ENCODE measurements around the gene WDR70.
"Not testable (repeated sequence)": the region's sequence is repeated elsewhere in the genome, so short reads cannot be mapped to it uniquely, and the experiment has no call there.

- TF ChIP-seq PAX8 (IDR thresholded peaks at IDR 0.05); CBFB (IDR thresholded peaks at IDR 0.05; ENCODE audit: low read depth); POLR2A (IDR thresholded peaks at IDR 0.05; ENCODE audit: low read depth, low read length); CTCF (IDR thresholded peaks at IDR 0.05 in 2 of 3, conservative IDR thresholded peaks at IDR 0.05 in 1 of 3; ENCODE audit: control insufficient read depth in 2 of 3, extremely low read depth in 1 of 3, insufficient read depth in 1 of 3, low read depth in 3 of 3, low read length in 3 of 3); CREM (IDR thresholded peaks at IDR 0.05; ENCODE audit: low read depth); IRF4 (IDR thresholded peaks at IDR 0.05; ENCODE audit: low read depth, low read length); NR2C2 (IDR thresholded peaks at IDR 0.05; ENCODE audit: borderline replicate concordance, control insufficient read depth, insufficient read length, low read depth); POLR2AphosphoS5 (IDR thresholded peaks at IDR 0.05; ENCODE audit: low read length); SIN3A (IDR thresholded peaks at IDR 0.05; ENCODE audit: low read depth, low read length); MYC (IDR thresholded peaks at IDR 0.05; ENCODE audit: insufficient read depth, insufficient read length, insufficient replicate concordance, low read length, severe bottlenecking); USF1 (IDR thresholded peaks at IDR 0.05; ENCODE audit: borderline replicate concordance, extremely low read length, insufficient read depth, low read depth, low read length); ZBTB40 (IDR thresholded peaks at IDR 0.05; ENCODE audit: borderline replicate concordance): not testable (repeated sequence)
These were observed 300.2 kb downstream of the WDR70 start for GRCh38 chr5:37679326-37679725.

Data from GM12878 (cell line).